Measurements from ENCODE around the gene CRMP1. TPM values are rescaled to one million over a fixed set of nuclear protein-coding genes. Genes with fewer than 3 reads are reported as not detected.
"Not testable (repeated sequence)": the region's sequence is repeated elsewhere in the genome, so short reads cannot be mapped to it uniquely, and the experiment has no call there.

The CRMP1 gene
- total RNA-seq, 1 experiment from 2014 or later, result 0.07 TPM

GRCh38 chr4:5825321-5826041, 67.4 kb downstream of the CRMP1 start:
- no peak for DNase-seq (ENCODE audit: extremely low read depth, low read depth)

DNA sequence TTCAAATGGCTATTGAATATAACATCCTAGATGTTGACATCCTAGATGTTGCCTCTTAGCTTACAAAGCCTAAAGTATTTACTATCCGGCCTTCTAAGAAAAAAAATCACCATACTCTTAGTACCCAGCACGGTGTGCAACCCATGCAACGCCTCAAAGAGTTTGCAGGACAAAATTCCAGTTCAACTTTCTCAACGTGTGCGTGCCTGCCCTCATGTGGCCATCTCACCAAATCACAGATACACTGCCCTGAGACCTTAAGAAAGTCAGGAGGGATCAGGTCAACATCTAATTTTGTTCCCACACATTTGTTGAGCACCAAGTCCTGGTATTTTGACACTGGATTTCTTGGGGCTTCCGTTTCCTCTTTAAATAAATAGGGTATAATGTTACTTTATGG, 68.3 kb downstream of the CRMP1 start:
- DNase-seq (ENCODE audit: extremely low read depth, low read depth), result peak; percentile 14

GRCh38 chr4:5824227-5824626, 68.7 kb downstream of the CRMP1 start:
- no peak for DNase-seq (ENCODE audit: extremely low read depth, low read depth)

GRCh38 chr4:5823542-5824211, 69.2 kb downstream of the CRMP1 start:
- DNase-seq (ENCODE audit: extremely low read depth, low read depth), result no peak

DNA sequence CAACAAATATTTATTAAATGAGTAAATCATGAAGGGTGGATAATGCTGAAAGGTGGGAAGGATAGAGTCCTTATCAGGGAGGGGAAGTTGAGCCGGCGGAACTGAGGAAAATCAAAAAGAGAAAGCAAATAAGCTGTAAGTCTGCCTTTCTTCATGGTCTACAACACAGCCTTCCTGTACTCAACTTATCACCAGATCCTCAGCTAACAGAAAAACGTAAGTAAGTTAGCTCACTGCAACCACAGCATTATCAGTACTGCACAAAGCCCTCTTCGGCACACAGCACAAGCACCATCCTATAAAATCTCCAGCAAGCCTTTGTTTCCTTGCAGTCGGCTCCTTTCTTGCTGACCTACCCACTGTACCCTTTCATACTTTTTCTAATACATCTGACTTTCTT, 70.3 kb downstream of the CRMP1 start:
- no peak for DNase-seq (ENCODE audit: extremely low read depth, low read depth)

DNA sequence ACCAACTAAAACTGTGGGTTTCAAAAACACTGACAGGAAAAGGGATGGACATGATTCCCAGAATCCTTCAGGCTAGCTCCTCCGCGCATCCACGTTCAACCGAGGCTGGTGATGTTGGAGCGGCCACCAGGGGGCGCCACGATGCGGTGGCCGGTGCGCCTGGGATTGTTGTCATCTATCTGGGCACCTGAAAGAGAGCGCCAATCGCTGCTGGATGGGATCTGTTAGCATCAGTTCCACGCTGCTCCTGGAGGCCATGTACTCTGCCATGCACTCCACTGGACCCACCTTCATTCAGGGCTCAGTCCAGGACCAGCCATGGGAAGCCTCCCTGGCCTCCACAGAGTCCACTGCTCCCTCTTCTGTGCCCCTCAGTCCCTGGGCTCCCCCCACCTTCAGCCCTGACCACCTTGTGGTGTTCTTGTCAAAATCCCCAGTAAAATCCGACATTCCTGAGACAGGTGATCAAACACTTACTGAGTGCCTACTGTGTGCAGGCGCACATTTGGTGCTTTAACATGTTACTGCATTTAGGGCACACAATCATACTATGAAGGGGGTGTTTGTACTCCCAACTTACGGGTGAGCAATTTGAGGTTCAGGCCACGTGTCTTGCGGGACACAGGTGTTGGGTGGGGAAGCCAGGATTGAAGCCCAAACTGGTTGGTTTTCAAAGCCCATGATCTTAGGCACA, 71.1 kb downstream of the CRMP1 start:
- no peak for DNase-seq (ENCODE audit: extremely low read depth, low read depth)

DNA sequence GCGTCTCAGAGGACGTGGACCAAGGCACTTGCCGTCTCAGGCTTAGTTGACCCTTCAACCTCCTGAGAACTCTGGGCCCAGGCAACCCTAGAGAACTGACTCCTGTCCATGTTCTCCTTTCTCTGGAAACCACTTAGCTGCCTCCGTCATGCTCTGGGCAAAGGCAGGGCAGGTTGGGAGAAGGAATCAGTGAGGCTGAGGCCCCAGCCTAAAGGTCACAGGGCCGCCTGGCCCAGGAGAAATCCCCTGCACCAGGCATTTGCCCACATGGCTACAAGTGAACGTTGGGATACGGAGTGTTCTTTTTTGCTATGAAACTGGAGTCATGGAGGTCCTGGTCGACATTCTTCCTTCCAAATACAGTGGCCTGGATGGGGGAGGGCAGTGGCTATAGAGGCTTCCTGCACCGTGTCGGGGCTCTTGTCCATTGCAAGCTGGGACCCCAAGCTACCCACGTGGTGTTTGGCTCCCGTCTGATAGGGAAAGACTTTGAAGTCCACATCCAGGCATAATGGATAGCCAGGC, 76.0 kb downstream of the CRMP1 start:
- DNase-seq (ENCODE audit: extremely low read depth, low read depth), result no peak

GRCh38 chr4:5816101-5816500, 76.8 kb downstream of the CRMP1 start:
- DNase-seq (ENCODE audit: extremely low read depth, low read depth), result no peak

DNA sequence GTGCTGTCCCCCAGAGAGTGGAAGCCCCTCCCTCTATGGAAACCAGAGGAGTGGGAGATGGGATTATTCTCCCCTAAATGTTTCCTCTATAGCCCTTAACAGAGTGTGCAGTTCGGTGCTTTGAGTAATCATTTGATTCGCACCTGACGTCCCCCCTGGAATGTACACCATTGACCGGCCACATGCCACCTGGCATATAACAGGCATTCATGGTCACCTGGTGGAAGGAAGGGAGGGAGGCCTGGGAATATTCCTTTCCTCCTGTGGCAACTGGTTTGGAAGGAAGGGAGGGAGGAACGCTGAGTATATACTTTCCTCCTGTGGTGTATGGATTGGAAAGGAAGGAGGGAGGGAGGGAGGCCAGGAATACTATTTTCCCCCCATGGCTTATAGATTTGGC, 77.2 kb downstream of the CRMP1 start:
- no peak for DNase-seq (ENCODE audit: extremely low read depth, low read depth)

- no peak for DNase-seq (ENCODE audit: extremely low read depth, low read depth)
These were observed 78.5 kb downstream of the CRMP1 start for GRCh38 chr4:5814421-5814820.

DNA sequence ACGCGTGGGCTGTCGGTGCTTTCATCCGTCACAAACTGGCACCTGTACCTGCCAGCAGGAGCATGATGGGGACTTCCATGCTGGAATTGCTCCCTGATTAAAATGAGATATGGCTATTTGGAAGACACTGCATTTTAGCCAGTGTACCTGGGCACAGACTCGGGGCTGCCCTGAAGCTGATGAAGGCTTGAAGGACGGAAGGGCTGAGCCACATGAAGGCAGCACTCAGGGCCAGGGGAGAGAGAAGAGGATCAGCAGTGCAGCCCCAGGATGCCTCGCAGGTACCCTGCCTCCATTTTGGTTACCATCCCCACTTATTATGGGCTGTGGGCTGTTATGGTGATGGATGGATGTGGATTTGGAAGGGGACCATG, 79.0 kb downstream of the CRMP1 start:
- no peak for DNase-seq (ENCODE audit: extremely low read depth, low read depth)

DNA sequence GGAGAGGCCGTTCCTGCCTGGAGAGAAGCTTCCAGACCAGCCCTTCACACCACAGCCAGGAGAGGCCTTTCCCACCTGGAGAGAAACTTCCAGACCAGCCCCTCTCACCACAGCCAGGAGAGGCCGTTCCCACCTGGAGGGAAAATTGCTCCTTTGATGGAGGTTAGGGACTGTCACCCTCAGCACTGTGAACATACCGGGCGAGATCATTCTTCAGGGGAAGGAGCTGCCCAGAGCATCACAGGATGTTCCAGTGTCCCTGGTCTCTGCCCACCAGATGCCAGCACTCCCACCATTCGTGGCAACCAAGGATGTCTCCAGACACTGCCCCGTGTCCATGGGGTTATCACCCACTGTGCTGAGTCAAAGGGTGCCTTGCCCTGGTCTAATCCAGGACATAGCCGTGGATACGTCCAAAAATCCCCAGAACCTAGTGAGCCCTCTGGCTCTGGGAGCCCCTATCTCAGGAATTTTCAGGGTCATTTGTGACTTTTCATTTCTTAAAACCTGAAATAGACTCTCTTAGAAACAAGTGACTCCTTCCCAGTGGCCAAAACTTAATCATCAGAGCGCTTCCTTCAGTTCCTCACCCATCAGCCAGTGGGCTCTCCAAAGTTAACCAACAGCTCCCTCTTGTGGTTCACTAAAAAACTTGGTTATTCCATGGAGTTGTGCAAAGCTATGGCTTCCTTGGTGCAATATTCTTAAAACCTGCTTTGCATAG, 80.2 kb downstream of the CRMP1 start:
- DNase-seq (ENCODE audit: extremely low read depth, low read depth), result peak; percentile 57

DNA sequence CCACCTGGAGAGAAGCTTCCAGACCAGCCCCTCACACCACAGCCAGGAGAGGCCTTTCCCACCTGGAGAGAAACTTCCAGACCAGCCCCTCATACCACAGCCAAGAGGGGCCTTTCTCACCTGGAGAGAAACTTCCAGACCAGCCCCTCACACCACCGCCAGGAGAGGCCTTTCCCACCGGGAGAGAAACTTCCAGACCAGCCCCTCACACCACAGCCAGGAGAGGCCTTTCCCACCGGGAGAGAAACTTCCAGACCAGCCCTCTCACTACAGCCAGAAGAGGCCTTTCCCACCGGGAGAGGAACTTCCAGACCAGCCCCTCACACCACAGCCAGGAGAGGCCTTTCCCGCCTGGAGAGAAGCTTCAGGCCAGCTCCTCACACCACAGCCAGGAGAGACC, 80.8 kb downstream of the CRMP1 start:
- not testable (repeated sequence) for DNase-seq (ENCODE audit: extremely low read depth, low read depth)

DNA sequence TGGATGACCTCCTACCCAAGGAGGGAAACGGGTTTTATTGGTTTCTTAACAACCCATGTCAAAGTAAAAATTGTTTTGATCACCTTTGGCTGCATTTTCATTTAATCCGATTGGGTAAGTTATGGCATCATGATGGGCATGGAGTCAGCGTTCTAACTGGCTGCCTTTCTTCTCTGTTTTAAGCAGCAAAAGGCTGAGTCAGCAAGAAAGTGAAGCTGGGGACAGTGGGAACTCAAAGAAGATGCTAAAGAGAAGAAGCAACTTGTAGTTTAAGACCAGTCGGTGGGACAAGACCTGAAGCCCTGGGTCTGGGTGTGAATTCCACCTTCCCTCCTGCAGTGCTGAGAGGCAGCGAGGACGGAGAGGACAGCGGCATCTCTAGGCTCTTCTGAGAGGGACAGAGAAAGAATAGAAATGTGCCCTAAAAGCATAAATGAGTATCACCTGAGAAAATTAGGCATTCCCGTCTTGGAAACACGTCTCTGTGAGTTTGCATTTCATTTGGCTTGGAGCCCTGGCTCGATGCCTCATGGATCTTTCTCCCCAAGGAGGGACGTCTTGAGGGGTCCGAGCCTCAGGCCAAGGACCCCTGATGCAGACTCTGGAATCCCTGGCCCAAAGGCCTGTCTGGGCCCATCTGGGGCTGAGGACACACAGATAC, 82.0 kb downstream of the CRMP1 start:
- no peak for DNase-seq (ENCODE audit: extremely low read depth, low read depth)

DNA sequence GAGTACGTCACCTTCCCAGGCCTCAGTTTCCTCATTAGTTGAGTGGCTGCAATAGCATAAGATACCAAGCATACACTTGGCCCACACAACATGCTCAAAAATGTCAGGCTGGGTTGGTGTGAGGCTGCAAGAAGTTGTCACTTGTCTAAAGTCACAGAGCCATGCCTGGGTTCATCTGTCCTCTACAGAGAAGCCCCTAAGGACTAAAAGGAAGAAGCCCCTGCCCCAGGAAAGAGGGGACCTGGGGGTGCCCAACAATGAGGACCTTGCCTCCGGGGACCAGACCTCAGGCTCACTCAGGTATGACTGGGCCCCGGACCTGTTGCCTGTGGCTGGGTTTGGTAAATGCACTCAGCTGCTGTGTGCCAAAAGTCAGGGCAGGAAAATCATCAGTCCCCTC, 82.7 kb downstream of the CRMP1 start:
- no peak for DNase-seq (ENCODE audit: extremely low read depth, low read depth)

GRCh38 chr4:5809216-5809776, 83.6 kb downstream of the CRMP1 start:
- DNase-seq (ENCODE audit: extremely low read depth, low read depth), result no peak

GRCh38 chr4:5808081-5808741, 84.7 kb downstream of the CRMP1 start:
- DNase-seq (ENCODE audit: extremely low read depth, low read depth), result no peak

GRCh38 chr4:5805270-5805669, 87.6 kb downstream of the CRMP1 start:
- no peak for DNase-seq (ENCODE audit: extremely low read depth, low read depth)

DNA sequence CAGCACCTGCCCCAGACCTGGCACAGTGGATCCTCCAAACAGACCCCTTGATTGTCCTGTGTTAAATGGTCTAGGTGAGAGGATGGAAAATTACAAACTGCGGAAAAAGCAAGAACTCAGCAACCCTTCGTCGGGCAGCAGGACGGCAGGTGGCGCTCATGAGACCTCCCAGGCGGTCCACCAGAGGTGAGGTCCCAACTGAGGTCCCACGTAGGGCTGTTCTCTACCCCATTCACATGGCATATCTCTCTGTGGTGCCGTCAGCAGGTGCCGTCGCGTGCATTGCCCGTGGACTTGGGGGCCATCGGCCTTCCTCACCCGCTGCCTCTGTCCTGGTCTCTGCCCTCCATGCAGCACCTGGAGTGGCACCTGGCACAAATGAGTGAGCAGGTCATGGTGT, 88.2 kb downstream of the CRMP1 start:
- no peak for DNase-seq (ENCODE audit: extremely low read depth, low read depth)

DNA sequence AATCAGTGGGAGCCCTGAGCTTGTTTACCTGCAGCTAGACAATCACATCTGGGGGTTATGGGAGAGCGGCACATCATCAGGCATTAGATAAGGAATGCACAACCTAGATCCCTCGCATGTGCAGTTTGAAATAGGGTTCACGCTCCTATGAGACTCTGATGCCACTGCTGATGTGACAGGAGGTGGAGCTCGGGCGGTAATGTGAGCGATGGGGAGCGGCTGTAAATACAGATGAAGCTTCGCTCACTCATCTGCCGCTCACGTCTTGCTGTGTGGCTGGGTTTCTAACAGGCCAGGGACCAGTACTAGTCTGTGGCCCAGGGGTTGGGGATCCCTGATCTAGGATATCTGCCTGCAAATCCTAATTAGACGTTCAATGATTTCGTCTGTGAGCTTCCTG, 90.3 kb downstream of the CRMP1 start:
- no peak for DNase-seq (ENCODE audit: extremely low read depth, low read depth)
